Epithelial cell of prostate (primary cell): ENCODE data around the gene BRD2.
A peak's percentile ranks its signal among the peaks of the same experiment; 100 is the strongest.

Source experiments
- DNase-seq: peaks from one replicate; pipeline ENCODE4 v3.0.0-alpha.2; 2011; ENCODE audit warnings: low read depth, low spot score
- H3K27ac ChIP-seq: fragments of 450-650 bp; 2 replicates; pipeline ENCODE4 v1.5.1; 2017; ENCODE audit warnings: mild to moderate bottlenecking

The BRD2 gene

GRCh38 chr6:32970413-32971241 lies 2.2 kb downstream of the BRD2 start:
- H3K27ac ChIP-seq, result peak overlapping the region; percentile 100
- DNase-seq, result peak; percentile 58

DNA sequence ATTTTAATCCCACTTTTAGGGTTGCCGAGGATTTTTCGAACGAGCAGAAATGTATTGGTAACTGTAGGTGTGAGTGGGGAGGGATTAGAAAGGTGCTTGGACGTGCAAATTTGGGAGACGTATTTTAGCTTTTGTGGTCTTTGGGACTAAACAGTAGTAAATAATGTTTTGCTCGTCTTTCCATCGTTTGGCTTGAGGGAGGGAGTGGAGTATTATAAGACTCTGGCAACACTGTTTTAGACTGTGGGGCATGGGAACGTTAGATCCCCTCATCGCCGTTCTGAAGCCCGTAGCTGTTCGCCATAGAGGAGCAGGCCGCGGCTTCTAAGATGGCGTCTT lies 2.8 kb downstream of the BRD2 start:
- H3K27ac ChIP-seq, result peak overlapping the region; percentile 100
- no peak for DNase-seq

GRCh38 chr6:32971581-32972352 lies 3.4 kb downstream of the BRD2 start:
- peak overlapping the region; percentile 100 for H3K27ac ChIP-seq
- DNase-seq, result peak; percentile 99

GRCh38 chr6:32972353-32973143 lies 4.2 kb downstream of the BRD2 start:
- no peak for DNase-seq
- peak overlapping the region; percentile 100 for H3K27ac ChIP-seq

DNA sequence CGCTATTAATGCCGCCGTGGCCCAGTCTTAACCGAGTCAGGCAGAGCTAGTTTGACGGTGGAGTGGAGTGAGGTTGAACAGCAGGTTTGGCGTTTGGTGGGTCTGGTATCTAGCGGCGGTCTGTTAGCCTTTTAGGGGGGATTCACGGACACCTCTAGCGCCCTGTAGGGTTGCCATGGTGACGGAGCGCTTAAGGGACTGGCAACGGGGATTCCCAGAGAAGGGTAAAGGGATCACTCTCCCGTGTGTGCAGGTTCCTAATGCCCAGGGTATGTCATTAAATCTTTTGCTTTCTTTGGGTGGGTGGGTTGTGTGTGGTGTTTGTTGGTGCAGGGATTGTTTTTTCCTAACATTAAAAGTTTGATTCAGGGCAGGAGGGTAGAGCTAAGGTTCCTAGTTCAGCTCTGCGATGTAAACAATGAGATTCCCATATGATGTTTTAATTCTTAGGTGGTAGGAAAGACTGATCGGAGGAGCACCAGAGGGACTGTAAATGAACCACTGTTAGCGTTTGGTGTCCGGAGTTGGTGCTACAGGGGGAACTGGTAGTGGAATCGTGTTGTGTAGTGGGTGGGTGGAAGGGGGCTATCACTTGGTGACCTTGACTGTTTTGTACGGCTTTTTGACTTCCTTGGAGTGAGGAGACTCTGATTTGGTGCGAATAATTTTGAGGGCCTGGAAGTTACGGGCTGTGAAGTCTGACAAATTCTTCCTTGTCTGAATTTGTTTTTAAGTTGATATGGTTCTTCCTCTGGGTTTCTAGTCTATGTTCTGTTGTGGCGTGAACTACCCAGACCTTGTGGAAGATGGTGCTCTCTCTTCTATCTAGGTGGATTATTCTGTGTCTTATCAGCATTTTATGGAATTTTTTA lies 5.0 kb downstream of the BRD2 start:
- DNase-seq, result no peak
- H3K27ac ChIP-seq, result peak overlapping the region; percentile 100

DNA sequence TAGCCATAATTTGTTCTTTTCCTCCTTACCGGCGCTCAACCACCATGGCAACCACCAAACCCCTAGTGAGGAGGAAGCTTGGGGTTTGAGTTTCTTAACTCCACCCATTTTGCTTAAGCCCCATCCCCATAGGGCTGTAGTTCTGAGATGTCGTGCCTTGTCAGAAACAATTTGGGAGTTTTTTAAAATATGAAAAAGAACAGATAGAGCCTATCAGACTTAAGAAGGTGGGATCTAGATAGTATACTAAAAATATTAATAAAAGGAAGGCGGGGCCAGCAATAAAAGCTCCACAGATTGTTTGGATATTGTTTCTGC lies 5.6 kb downstream of the BRD2 start:
- DNase-seq, result no peak
- H3K27ac ChIP-seq, result peak overlapping the region; percentile 100

DNA sequence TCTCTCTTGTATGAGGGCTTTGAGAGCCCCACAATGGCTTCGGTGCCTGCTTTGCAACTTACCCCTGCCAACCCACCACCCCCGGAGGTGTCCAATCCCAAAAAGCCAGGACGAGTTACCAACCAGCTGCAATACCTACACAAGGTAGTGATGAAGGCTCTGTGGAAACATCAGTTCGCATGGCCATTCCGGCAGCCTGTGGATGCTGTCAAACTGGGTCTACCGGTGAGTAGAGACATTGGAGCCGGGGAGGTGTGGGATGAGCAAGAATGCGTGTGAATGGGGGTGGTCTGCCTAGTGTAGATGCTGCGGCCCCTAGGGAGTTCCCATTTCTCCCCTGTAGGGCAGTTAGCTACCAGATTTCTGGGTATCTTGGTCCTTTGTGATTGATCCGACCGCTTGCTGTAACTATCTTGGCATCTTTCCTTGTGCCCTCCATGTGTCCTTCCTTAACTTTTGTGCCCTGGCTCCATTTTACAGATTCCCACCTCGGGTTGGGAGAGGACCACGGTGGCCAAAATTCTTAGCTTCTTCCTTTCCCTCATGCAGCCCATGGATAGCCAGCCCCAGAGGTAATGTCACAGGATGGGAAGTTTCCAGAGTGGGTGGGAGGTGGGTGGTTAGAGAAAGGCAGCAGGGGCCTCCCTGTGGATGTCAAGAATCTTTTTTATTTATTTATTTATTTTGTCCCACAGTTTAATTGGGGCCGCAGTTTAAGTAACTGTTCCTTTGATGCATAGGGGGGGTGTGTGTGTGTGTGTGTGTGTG lies 6.3 kb downstream of the BRD2 start:
- H3K27ac ChIP-seq, result peak overlapping the region; percentile 20
- DNase-seq, result no peak

- no peak for DNase-seq
- peak overlapping the region; percentile 20 for H3K27ac ChIP-seq
Observed at GRCh38 chr6:32975886-32976285, 7.5 kb downstream of the BRD2 start.

GRCh38 chr6:32976334-32977069 lies 8.1 kb downstream of the BRD2 start:
- peak overlapping the region; percentile 20 for H3K27ac ChIP-seq
- no peak for DNase-seq

GRCh38 chr6:32977272-32977952 lies 9.0 kb downstream of the BRD2 start:
- H3K27ac ChIP-seq, result no peak overlapping the region
- no peak for DNase-seq

GRCh38 chr6:32977953-32978324 lies 9.5 kb downstream of the BRD2 start:
- no peak overlapping the region for H3K27ac ChIP-seq
- DNase-seq, result no peak

DNA sequence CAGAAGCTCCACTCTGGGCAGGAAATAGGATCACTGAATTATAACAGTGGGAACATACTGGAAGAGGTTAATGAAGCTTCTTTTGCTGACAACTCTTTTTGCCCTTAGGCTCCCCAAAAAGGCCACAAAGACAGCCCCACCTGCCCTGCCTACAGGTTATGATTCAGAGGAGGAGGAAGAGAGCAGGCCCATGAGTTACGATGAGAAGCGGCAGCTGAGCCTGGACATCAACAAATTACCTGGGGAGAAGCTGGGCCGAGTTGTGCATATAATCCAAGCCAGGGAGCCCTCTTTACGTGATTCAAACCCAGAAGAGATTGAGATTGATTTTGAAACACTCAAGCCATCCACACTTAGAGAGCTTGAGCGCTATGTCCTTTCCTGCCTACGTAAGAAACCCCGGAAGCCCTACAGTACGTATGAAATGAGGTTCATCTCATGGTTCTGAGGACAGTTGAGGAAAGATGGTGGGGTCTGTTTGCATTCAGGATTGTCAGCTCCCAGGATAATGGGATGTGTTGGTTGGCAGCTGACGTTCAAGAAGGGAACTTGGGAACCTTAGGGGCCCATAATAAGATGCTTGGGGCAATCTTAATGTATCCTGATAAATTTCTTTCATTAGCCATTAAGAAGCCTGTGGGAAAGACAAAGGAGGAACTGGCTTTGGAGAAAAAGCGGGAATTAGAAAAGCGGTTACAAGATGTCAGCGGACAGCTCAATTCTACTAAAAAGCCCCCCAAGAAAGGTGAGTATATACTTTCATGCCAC lies 11.5 kb downstream of the BRD2 start:
- H3K27ac ChIP-seq, result no peak overlapping the region
- no peak for DNase-seq

DNA sequence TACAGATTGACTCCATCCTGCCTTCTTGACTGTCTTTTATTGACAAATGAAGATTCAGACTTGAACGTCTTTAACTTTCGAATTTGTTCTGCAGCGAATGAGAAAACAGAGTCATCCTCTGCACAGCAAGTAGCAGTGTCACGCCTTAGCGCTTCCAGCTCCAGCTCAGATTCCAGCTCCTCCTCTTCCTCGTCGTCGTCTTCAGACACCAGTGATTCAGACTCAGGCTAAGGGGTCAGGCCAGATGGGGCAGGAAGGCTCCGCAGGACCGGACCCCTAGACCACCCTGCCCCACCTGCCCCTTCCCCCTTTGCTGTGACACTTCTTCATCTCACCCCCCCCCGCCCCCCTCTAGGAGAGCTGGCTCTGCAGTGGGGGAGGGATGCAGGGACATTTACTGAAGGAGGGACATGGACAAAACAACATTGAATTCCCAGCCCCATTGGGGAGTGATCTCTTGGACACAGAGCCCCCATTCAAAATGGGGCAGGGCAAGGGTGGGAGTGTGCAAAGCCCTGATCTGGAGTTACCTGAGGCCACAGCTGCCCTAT lies 12.2 kb downstream of the BRD2 start:
- no peak overlapping the region for H3K27ac ChIP-seq

GRCh38 chr6:32982084-32982701 lies 13.8 kb downstream of the BRD2 start:
- DNase-seq, result no peak
- H3K27ac ChIP-seq, result peak overlapping the region; percentile 21

More for the DNA sequence above, 12.2 kb downstream of the BRD2 start:
- no peak for DNase-seq

DNA sequence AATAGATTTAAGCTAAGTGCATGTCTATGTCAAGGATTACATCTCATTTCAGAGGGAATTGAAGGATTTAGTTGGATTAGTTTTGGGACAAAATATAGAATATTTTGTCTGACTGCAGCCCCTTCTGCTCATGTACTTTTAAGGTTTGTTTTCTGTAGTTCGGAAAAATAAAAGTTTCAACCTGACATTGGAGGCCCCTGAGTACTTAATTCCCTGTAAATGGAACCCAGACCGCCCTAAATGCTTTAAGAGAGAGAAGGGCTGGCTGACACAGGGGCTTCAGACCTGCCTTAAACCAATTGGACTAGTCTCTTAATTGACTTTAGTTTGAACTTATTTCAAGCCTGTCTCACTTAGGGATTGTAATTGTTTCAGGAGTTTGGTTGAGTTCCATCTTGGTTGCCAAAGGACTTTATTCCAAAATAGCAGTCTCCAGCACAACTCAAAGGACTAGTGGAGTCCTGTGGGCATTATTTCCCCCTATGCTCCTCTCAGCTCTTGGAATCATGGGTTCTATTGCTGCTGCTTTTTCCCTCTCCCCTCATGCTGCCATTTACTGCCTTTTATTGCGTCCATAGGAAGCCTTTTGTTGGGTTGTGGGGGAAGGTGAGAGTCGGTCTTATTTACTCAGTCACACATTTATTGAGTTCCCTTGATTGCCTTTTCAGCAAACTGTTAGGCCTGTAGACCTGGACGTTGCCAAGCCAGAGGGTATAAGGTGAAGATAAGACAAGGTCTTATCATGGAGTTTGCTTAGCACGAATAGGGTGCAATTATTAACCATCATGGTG lies 14.5 kb downstream of the BRD2 start:
- H3K27ac ChIP-seq, result peak overlapping the region; percentile 21
- no peak for DNase-seq

DNA sequence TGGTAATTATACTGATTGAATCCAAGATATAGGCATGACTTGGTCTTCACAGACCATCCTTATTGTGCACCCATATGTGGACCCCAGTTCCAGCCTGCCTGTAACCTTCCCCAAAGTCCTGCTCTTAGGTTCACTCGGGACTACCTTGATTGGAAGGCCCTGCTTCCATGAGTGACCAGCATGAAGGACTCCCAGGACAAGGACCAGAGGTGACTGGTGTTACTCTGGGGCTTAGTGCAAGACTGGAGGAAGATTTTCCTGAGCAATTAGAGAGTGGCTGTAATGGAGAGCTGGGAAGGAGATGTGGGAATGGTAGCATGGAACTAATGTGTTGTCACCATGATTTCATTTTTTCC lies 15.1 kb downstream of the BRD2 start:
- peak overlapping the region; percentile 21 for H3K27ac ChIP-seq
- DNase-seq, result no peak
